ENCODE measurements around the gene CASS4.

The CASS4 gene

GRCh38 chr20:56386219-56386618 lies 25.8 kb upstream of the CASS4 start:
- TF ChIP-seq CTCF (IDR thresholded peaks at IDR 0.05), result no peak

GRCh38 chr20:56388882-56389281 lies 23.2 kb upstream of the CASS4 start:
- no peak for TF ChIP-seq CTCF (IDR thresholded peaks at IDR 0.05)

- TF ChIP-seq CTCF (IDR thresholded peaks at IDR 0.05), result no peak
Measured at GRCh38 chr20:56389807-56390206, 22.3 kb upstream of the CASS4 start.

GRCh38 chr20:56391037-56391436 lies 21.0 kb upstream of the CASS4 start:
- TF ChIP-seq CTCF (IDR thresholded peaks at IDR 0.05), result no peak

GRCh38 chr20:56391596-56392131 lies 20.4 kb upstream of the CASS4 start:
- no peak for TF ChIP-seq CTCF (IDR thresholded peaks at IDR 0.05)

GRCh38 chr20:56392132-56392880 lies 19.8 kb upstream of the CASS4 start, which contains the start of the genes AURKA and CSTF1:
Gene AURKA (minus strand): TSS chr20:56392215. CDS start chr20:56388197, 4,018 bp downstream.
Gene CSTF1 (plus strand): TSS chr20:56392645. CDS start chr20:56395553, 2,908 bp downstream.
- no peak for TF ChIP-seq CTCF (IDR thresholded peaks at IDR 0.05)

- no peak for TF ChIP-seq CTCF (IDR thresholded peaks at IDR 0.05)
Measured at GRCh38 chr20:56392881-56393482, 19.1 kb upstream of the CASS4 start.
